IMR-90 (cell line): Measurements from ENCODE around the gene TADA2A. TPM values are rescaled to one million over a fixed set of nuclear protein-coding genes. Genes with fewer than 3 reads are reported as not detected.
"Not testable (repeated sequence)": the region's sequence is repeated elsewhere in the genome, so short reads cannot be mapped to it uniquely, and the experiment has no call there.

Experiments used
- ATAC-seq: fragments of 200-7000 bp; cut with Tn5 transposase; 2 replicates; pipeline ENCODE4 v1.9.1; 2020; ENCODE audit warnings: low read depth, mild to moderate bottlenecking, moderate library complexity
- BruUV-seq: library from RNA; stranded (reverse); fragments of 400-500 nt; replicated peaks from 2 replicates; lab custom pipeline; 2021; lab: Mats Ljungman, UMichigan
- CTCF ChIA-PET: fragments of 300-600 bp; formaldehyde crosslinking; extraction: SDS; loops from one replicate; lab custom pipeline; 2021; ENCODE audit warnings: antibody characterized with exemption; lab: Yijun Ruan, JAX
- POLR2A ChIA-PET: fragments of 300-600 bp; sonication (Branson Sonifier 250); formaldehyde crosslinking; loops from one replicate; lab custom pipeline; 2022; ENCODE audit warnings: antibody characterized with exemption; ENCODE audit not compliant: unreplicated experiment; lab: Charles Lee
- DNase-seq: peaks from one replicate; pipeline ENCODE4 v3.0.0; 2013
- H2AFZ ChIP-seq: replicated peaks from 2 replicates; pipeline ENCODE3; 2013; ENCODE audit warnings: low read length, mild to moderate bottlenecking; ENCODE audit not compliant: poor library complexity
- H2AK5ac ChIP-seq: 2 replicates; pipeline ENCODE4 v1.6.1; 2013; ENCODE audit warnings: low read depth, low read length, inconsistent platforms
- H2AK9ac ChIP-seq: replicated peaks from 2 replicates; pipeline ENCODE3; 2013; ENCODE audit warnings: mild to moderate bottlenecking, low read depth, low read length, moderate library complexity; ENCODE audit not compliant: poor library complexity
- H2BK120ac ChIP-seq: 2 replicates; pipeline ENCODE4 v1.6.1; 2013; ENCODE audit warnings: low read depth, low read length, inconsistent platforms
- H2BK15ac ChIP-seq: 3 replicates; pipeline ENCODE4 v1.6.1; 2013; ENCODE audit warnings: low read depth, low read length, inconsistent platforms
- H2BK20ac ChIP-seq: 2 replicates; pipeline ENCODE4 v1.6.1; 2013; ENCODE audit warnings: low read depth, mild to moderate bottlenecking, inconsistent platforms, low read length, moderate library complexity
- H2BK5ac ChIP-seq: 2 replicates; pipeline ENCODE4 v1.6.1; 2013; ENCODE audit warnings: mild to moderate bottlenecking, low read depth, low read length, inconsistent platforms; ENCODE audit not compliant: poor library complexity, severe bottlenecking
- H3K14ac ChIP-seq: replicated peaks from 2 replicates; pipeline ENCODE4 v1.6.1; 2013; ENCODE audit warnings: low read depth, low read length, inconsistent platforms
- H3K18ac ChIP-seq: 2 replicates; pipeline ENCODE4 v1.6.1; 2013; ENCODE audit warnings: low read depth, low read length, control low read depth
- H3K23ac ChIP-seq: 2 replicates; pipeline ENCODE4 v1.6.1; 2013; ENCODE audit warnings: low read depth, low read length, inconsistent platforms
- H3K27ac ChIP-seq: 2 replicates; pipeline ENCODE4 v1.5.1; 2013; ENCODE audit warnings: mild to moderate bottlenecking, control low read depth, low read length; ENCODE audit not compliant: insufficient read depth
- H3K27me3 ChIP-seq: 2 replicates; pipeline ENCODE4 v1.6.1; 2013; ENCODE audit warnings: low read length; ENCODE audit not compliant: control insufficient read depth, insufficient read depth
- H3K36me3 ChIP-seq: 2 replicates; pipeline ENCODE4 v1.6.1; 2013; ENCODE audit warnings: low read length, mixed read lengths; ENCODE audit not compliant: control insufficient read depth, insufficient read depth
- H3K4ac ChIP-seq: 2 replicates; pipeline ENCODE4 v1.6.1; 2013; ENCODE audit warnings: low read depth, low read length, inconsistent platforms
- H3K4me1 ChIP-seq: 2 replicates; pipeline ENCODE4 v1.6.1; 2013; ENCODE audit warnings: low read length, mixed read lengths; ENCODE audit not compliant: control insufficient read depth, insufficient read depth
- H3K4me2 ChIP-seq: 2 replicates; pipeline ENCODE4 v1.6.1; 2013; ENCODE audit warnings: low read depth, mild to moderate bottlenecking, control low read depth, low read length, moderate library complexity
- H3K4me3 ChIP-seq: 2 replicates; pipeline ENCODE4 v1.5.1; 2013; ENCODE audit warnings: low read depth, mild to moderate bottlenecking, control low read depth, low read length, moderate library complexity; ENCODE audit not compliant: insufficient read depth
- H3K56ac ChIP-seq: 2 replicates; pipeline ENCODE4 v1.6.1; 2013; ENCODE audit warnings: low read length, inconsistent platforms; ENCODE audit not compliant: insufficient read depth; ENCODE audit errors: extremely low read depth
- H3K79me1 ChIP-seq, 2 experiments: 2 replicates each; pipeline ENCODE4 v1.6.1; 2013; ENCODE audit warnings: low read length in 2 of 2, inconsistent platforms in 1 of 2, low read depth in 1 of 2
- H3K9ac ChIP-seq: 2 replicates; pipeline ENCODE4 v1.6.1; 2013; ENCODE audit warnings: low read depth, low read length, control low read depth
- H3K9me1 ChIP-seq: 2 replicates; pipeline ENCODE4 v1.6.1; 2013; ENCODE audit warnings: low read length, inconsistent platforms; ENCODE audit not compliant: insufficient read depth
- H3K9me3 ChIP-seq: 2 replicates; pipeline ENCODE4 v1.6.1; 2013; ENCODE audit warnings: low read length; ENCODE audit not compliant: control insufficient read depth, insufficient read depth
- H4K20me1 ChIP-seq: 2 replicates; pipeline ENCODE4 v1.6.1; 2013; ENCODE audit warnings: low read length, inconsistent platforms; ENCODE audit not compliant: insufficient read depth
- H4K5ac ChIP-seq: 2 replicates; pipeline ENCODE4 v1.6.1; 2013; ENCODE audit warnings: mild to moderate bottlenecking, low read depth, low read length, control low read depth
- H4K8ac ChIP-seq, 2 experiments: 2 replicates each; pipeline ENCODE4 v1.6.1; 2013; ENCODE audit warnings: low read depth in 2 of 2, low read length in 2 of 2, control low read depth in 1 of 2, inconsistent platforms in 1 of 2
- H4K91ac ChIP-seq: 2 replicates; pipeline ENCODE4 v1.6.1; 2013; ENCODE audit warnings: low read depth, low read length, inconsistent platforms; ENCODE audit not compliant: insufficient read depth
- WGBS, 2 experiments: methylation state at CpG; one replicate each; pipeline versions ENCODE4 v1.1.5 to v1.1.7; 2013; ENCODE audit warnings: missing lambda C conversion rate in 2 of 2; ENCODE audit not compliant: insufficient read length in 1 of 2; ENCODE audit errors: extremely low coverage in 2 of 2; 5-methylcytosine and 5-hydroxymethylcytosine counted together
- dilution Hi-C: fragments of 300-500 bp; cut with HindIII; formaldehyde crosslinking; loops from one replicate; pipeline ENCODE4 v1.14.3; 2018; ENCODE audit warnings: low sequenced_read_pairs; ENCODE audit not compliant: unreplicated experiment
- in situ Hi-C: fragments of 300-500 bp; cut with MboI; formaldehyde crosslinking; loops from 3 replicates; pipeline ENCODE4 v1.14.3; 2019; ENCODE audit warnings: low sequenced_read_pairs, inconsistent platforms, mixed read lengths
- intact Hi-C: fragments of 100-400 bp; cut with micrococcal nuclease; formaldehyde crosslinking; loops from 2 replicates; pipeline ENCODE4 v1.10.0; 2022
- polyA plus RNA-seq, 3 experiments: library from polyadenylated mRNA; depleted of rRNA; stranded (reverse); fragments of >200 nt; gene quantifications; 2 replicates each; pipeline ENCODE4 v1.2.3, GENCODE V29; 2012; ENCODE audit warnings: low replicate concordance in 1 of 3
- total RNA-seq: library from RNA; depleted of rRNA; stranded (reverse); fragments of >200 nt; gene quantifications from 2 replicates; pipeline ENCODE4 v1.2.3, GENCODE V29; 2012

Gene TADA2A
- total and polyA plus RNA-seq, 2 of the 4 experiments (the other 2 are of a cell fraction), result 13.1 to 19.7 TPM

- H2BK120ac ChIP-seq, H4K5ac ChIP-seq, H2AFZ ChIP-seq, H4K20me1 ChIP-seq, ATAC-seq, H4K91ac ChIP-seq, H2AK9ac ChIP-seq, intact Hi-C loops, H2BK5ac ChIP-seq, H3K56ac ChIP-seq, H3K36me3 ChIP-seq, H3K9me3 ChIP-seq, BruUV-seq, H3K14ac ChIP-seq, H2BK20ac ChIP-seq, H2BK15ac ChIP-seq, dilution Hi-C loops, H3K27me3 ChIP-seq, H3K4me3 ChIP-seq, H3K18ac ChIP-seq, H3K23ac ChIP-seq, H3K4me2 ChIP-seq, H3K27ac ChIP-seq, H3K4me1 ChIP-seq, H3K9ac ChIP-seq, H3K9me1 ChIP-seq, in situ Hi-C loops, DNase-seq: not testable (repeated sequence)
- H2AK5ac ChIP-seq, result 0 out of 2 replicates have a peak overlapping the region, but pooled peaks have one; percentile 13
- H4K8ac ChIP-seq, result 0 out of 4 replicates have a peak overlapping the region, but pooled peaks of 1 of the 2 experiments have one; percentile 9
- H3K4ac ChIP-seq, result peak overlapping the region; percentile 61; the same call in 1 of the 2 replicates
- H3K79me1 ChIP-seq, result peaks cover 40 to 65% of the 10 kb centered on the region in 2 experiments
- CTCF ChIA-PET, result interaction anchor here (0.8 kb wide), 1 partner anchor 35 kb away, joined by 3 read pairs; no protein-coding TSS in a partner anchor
- POLR2A ChIA-PET, result interaction anchor here (0.5 kb wide), 1 partner anchor 17 kb away, joined by 6 read pairs; no protein-coding TSS in a partner anchor
- WGBS, 2 experiments, result 100% methylated on average over 3 of the region's 13 CpGs; no CpG with 5 or more reads in 1 of the 2 experiments
Measured at GRCh38 chr17:37408145-37408479, 1.4 kb downstream of the TADA2A start.
